NOMO-1 (cell line): Measurements from ENCODE around the gene RNGTT.
"Not testable (repeated sequence)": the region's sequence is repeated elsewhere in the genome, so short reads cannot be mapped to it uniquely, and the experiment has no call there.

Experiments used
- DNase-seq, 2 experiments: peaks; one replicate each; lab custom pipeline; 2025; ENCODE audit not compliant: unreplicated experiment in 2 of 2; lab: John Stamatoyannopoulos, UW

RNGTT gene

GRCh38 chr6:88825856-88826255, 137.6 kb downstream of the RNGTT start:
- peak in 1 of 2 experiments; percentile 32 for DNase-seq

GRCh38 chr6:88823998-88824397, 139.4 kb downstream of the RNGTT start:
- DNase-seq, result no peak

GRCh38 chr6:88815491-88815890, 147.9 kb downstream of the RNGTT start:
- DNase-seq, result no peak

- DNase-seq, result no peak
Observed at GRCh38 chr6:88814909-88815308, 148.5 kb downstream of the RNGTT start.

- no peak for DNase-seq
Observed at GRCh38 chr6:88813045-88813444, 150.4 kb downstream of the RNGTT start.

- DNase-seq, result no peak
Observed at GRCh38 chr6:88810701-88811100, 152.7 kb downstream of the RNGTT start.

GRCh38 chr6:88810089-88810488, 153.3 kb downstream of the RNGTT start:
- no peak for DNase-seq

- DNase-seq, result no peak
Observed at GRCh38 chr6:88808381-88808780, 155.0 kb downstream of the RNGTT start.

GRCh38 chr6:88807622-88808021, 155.8 kb downstream of the RNGTT start:
- DNase-seq, result no peak

- DNase-seq, result no peak
Observed at GRCh38 chr6:88806728-88807127, 156.7 kb downstream of the RNGTT start.

- no peak for DNase-seq
Observed at GRCh38 chr6:88804701-88805100, 158.7 kb downstream of the RNGTT start.

- DNase-seq, result no peak
Observed at GRCh38 chr6:88785478-88785877, 177.9 kb downstream of the RNGTT start.

- DNase-seq, result peak; percentile 46 to 71
Observed at GRCh38 chr6:88780714-88781389, 182.6 kb downstream of the RNGTT start.

- DNase-seq, result no peak
Observed at GRCh38 chr6:88775866-88776571, 187.4 kb downstream of the RNGTT start.

- DNase-seq, result not testable (repeated sequence)
Observed at GRCh38 chr6:88768114-88768513, 195.3 kb downstream of the RNGTT start.

GRCh38 chr6:88764081-88764480, 199.3 kb downstream of the RNGTT start:
- DNase-seq, result no peak

- DNase-seq, result no peak
Observed at GRCh38 chr6:88763160-88763559, 200.3 kb downstream of the RNGTT start.

- no peak for DNase-seq
Observed at GRCh38 chr6:88761237-88762031, 202.0 kb downstream of the RNGTT start.

- DNase-seq, result no peak
Observed at GRCh38 chr6:88760091-88760490, 203.3 kb downstream of the RNGTT start.

- DNase-seq, result no peak
Observed at GRCh38 chr6:88750936-88751335, 212.5 kb downstream of the RNGTT start.

GRCh38 chr6:88749849-88750248, 213.6 kb downstream of the RNGTT start:
- no peak for DNase-seq

GRCh38 chr6:88748141-88748540, 215.3 kb downstream of the RNGTT start:
- DNase-seq, result no peak
